Measurements from ENCODE around the gene PROB1. TPM values are rescaled to one million over a fixed set of nuclear protein-coding genes. Genes with fewer than 3 reads are reported as not detected.
"Not testable (repeated sequence)": the region's sequence is repeated elsewhere in the genome, so short reads cannot be mapped to it uniquely, and the experiment has no call there.

Gene PROB1
- total and polyA plus RNA-seq, 2 of the 8 experiments (the other 6 are each of a cell fraction or from before 2014, with no cell fraction given) = 0.89 to 3.1 TPM

GRCh38 chr5:139355900-139356299 is 39.0 kb downstream of the PROB1 start:
- not testable (repeated sequence) for H4K8ac ChIP-seq (ENCODE audit: extremely low read depth, insufficient read depth, low read length); H3K14ac ChIP-seq (ENCODE audit: insufficient read length); H2BK12ac ChIP-seq (ENCODE audit: low read depth, low read length); H2BK5ac ChIP-seq (ENCODE audit: low read depth, low read length); H3K4ac ChIP-seq (replicated peaks; ENCODE audit: insufficient read length, low read depth, low read length); H3K36me3 ChIP-seq (ENCODE audit: control insufficient read depth in 2 of 4, insufficient read depth in 4 of 4, low read length in 3 of 4); H3K23me2 ChIP-seq (ENCODE audit: low read depth, low read length); H3K79me1 ChIP-seq (ENCODE audit: low read depth, low read length); H2BK120ac ChIP-seq (replicated peaks; ENCODE audit: low read depth, low read length); H2BK20ac ChIP-seq (ENCODE audit: low read length); H3K56ac ChIP-seq (replicated peaks; ENCODE audit: insufficient read length, low read depth, low read length); H3K23ac ChIP-seq (ENCODE audit: insufficient read length); H3K27me3 ChIP-seq (replicated peaks in 1 of 4; ENCODE audit: control insufficient read depth in 3 of 4, extremely low read depth in 1 of 4, insufficient read depth in 3 of 4, low read length in 3 of 4); H3K27ac ChIP-seq (ENCODE audit: low read depth, low read length); H3K9ac ChIP-seq (replicated peaks in 1 of 4; ENCODE audit: extremely low read depth in 1 of 4, low read depth in 3 of 4, low read length in 3 of 4); FAIRE-seq; H3K4me1 ChIP-seq (replicated peaks in 1 of 4; ENCODE audit: control insufficient read depth in 3 of 4, insufficient read depth in 4 of 4, low read length in 3 of 4); H4K91ac ChIP-seq (replicated peaks; ENCODE audit: insufficient read length, low read length); H3K4me2 ChIP-seq (ENCODE audit: insufficient read depth in 1 of 2, low read depth in 2 of 2, low read length in 2 of 2); H2BK15ac ChIP-seq (ENCODE audit: low read length); H2AK5ac ChIP-seq (ENCODE audit: low read depth, low read length); DNase-seq (ENCODE audit: low read depth in 1 of 2, low spot score in 2 of 2); H4K5ac ChIP-seq (ENCODE audit: insufficient read length, low read depth, low read length); H3K18ac ChIP-seq (ENCODE audit: extremely low read depth, low read length); H2AFZ ChIP-seq (ENCODE audit: low read length); H3K9me3 ChIP-seq (ENCODE audit: insufficient read depth in 2 of 2, low read depth in 1 of 2, low read length in 1 of 2); H3K4me3 ChIP-seq (ENCODE audit: extremely low read depth in 1 of 4, insufficient read depth in 2 of 4, low read depth in 3 of 4, low read length in 4 of 4)
- ChIA-PET CTCF (ENCODE audit: partially characterized antibody) (interaction anchor here (1.2 kb wide), 1 partner anchor 9 kb away, joined by 3 read pairs; no protein-coding TSS in a partner anchor), POLR2A (ENCODE audit: partially characterized antibody) (interaction anchor here (1.4 to 5.0 kb wide), 4 partner anchors 9 to 21 kb away, joined by 8 to 49 read pairs (median 16); partner anchors contain the start of gene PAIP2)
- 95% methylated on average over 8 of the region's 8 CpGs; no CpG with 5 or more reads in 1 of the 2 experiments for WGBS, 2 experiments (ENCODE audit: extremely low coverage in 1 of 2, insufficient coverage in 1 of 2, insufficient read length in 1 of 2, insufficient replicate concordance in 2 of 2, low coverage in 1 of 2, low lambda C conversion rate in 2 of 2, missing lambda C conversion rate in 1 of 2)
- Histone ChIP-seq H4K20me1 (replicated peaks in 1 of 2; ENCODE audit: control insufficient read depth in 1 of 2, insufficient read depth in 2 of 2, low read length in 2 of 2) (peaks cover 6 to 11% of the 10 kb centered on the region in 2 experiments), H3K79me2 (ENCODE audit: control insufficient read depth in 1 of 2, insufficient read depth in 2 of 2, low read length in 2 of 2) (peaks cover 29 to 99% of the 10 kb centered on the region in 2 experiments)
